Lower leg skin (tissue), 4 donors: ENCODE data around the gene ZSWIM6. TPM values are rescaled to one million over a fixed set of nuclear protein-coding genes. Genes with fewer than 3 reads are reported as not detected.

ENCODE experiments used
- DNase-seq, 2 donors: peaks; one replicate each; pipeline ENCODE4 v3.0.0-alpha.2; 2019; ENCODE audit warnings: low spot score in 2 of 2
- H3K4me3 ChIP-seq: fragments of 200-600 bp; sonication (generic); 2 replicates; pipeline ENCODE4 v1.5.1; 2017; ENCODE audit warnings: mild to moderate bottlenecking, low read depth; ENCODE audit not compliant: poor library complexity, severe bottlenecking
- POLR2A ChIP-seq, 2 donors: fragments of 450-650 bp; IDR thresholded peaks; one replicate each; pipeline ENCODE4 v1.6.1; 2016 to 2017; ENCODE audit warnings: antibody characterized with exemption in 2 of 2, mild to moderate bottlenecking in 1 of 2, moderate library complexity in 1 of 2
- WGBS, 2 donors: methylation state at CpG; one replicate each; pipeline ENCODE4 v1.1.5; 2018; 5-methylcytosine and 5-hydroxymethylcytosine counted together
- intact Hi-C: fragments of 100-400 bp; cut with DNase I; formaldehyde crosslinking; loops from one replicate; pipeline ENCODE4 v1.15.0; 2023; ENCODE audit warnings: low total_unique reads
- total RNA-seq, 4 donors: library from RNA; depleted of rRNA; stranded (reverse); fragments of >200 nt; gene quantifications; one replicate each; pipeline ENCODE4 v1.1.0, GENCODE V29; 2016
- TF ChIP-seq, protein P1 (sequence below), 3 donors: fragments of 450-650 bp; IDR thresholded peaks; one replicate each; pipeline ENCODE4 v1.5.1; 2016; ENCODE audit warnings: antibody characterized with exemption in 3 of 3, mild to moderate bottlenecking in 3 of 3, moderate library complexity in 2 of 3

The ZSWIM6 gene
- total RNA-seq, 4 donors from 2014 or later = 7.1 to 8.7 (median 8.1) TPM

DNA sequence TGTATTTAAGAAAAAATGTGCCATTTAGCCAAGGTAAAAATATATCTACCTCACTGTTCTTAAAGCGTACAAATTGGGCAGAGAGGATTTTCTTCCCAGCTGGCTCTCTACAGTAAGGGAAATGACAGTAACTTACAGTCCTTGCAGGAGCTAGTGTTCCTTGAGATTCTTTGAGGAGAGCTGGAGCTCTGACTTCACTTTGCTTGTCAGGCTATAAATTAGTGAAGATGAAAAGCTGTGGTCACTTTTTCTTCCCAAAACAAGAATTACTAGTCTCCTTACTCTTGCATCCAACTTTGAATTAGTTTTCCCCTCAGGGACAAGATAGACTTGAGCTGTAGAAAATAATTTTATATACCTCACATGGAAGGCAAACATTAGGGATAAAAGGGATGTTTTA lies 129.9 kb downstream of the ZSWIM6 start:
- TF ChIP-seq, protein P1, sequence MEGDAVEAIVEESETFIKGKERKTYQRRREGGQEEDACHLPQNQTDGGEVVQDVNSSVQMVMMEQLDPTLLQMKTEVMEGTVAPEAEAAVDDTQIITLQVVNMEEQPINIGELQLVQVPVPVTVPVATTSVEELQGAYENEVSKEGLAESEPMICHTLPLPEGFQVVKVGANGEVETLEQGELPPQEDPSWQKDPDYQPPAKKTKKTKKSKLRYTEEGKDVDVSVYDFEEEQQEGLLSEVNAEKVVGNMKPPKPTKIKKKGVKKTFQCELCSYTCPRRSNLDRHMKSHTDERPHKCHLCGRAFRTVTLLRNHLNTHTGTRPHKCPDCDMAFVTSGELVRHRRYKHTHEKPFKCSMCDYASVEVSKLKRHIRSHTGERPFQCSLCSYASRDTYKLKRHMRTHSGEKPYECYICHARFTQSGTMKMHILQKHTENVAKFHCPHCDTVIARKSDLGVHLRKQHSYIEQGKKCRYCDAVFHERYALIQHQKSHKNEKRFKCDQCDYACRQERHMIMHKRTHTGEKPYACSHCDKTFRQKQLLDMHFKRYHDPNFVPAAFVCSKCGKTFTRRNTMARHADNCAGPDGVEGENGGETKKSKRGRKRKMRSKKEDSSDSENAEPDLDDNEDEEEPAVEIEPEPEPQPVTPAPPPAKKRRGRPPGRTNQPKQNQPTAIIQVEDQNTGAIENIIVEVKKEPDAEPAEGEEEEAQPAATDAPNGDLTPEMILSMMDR (IDR thresholded peaks at IDR 0.05) = no peak
- 71 to 87% methylated on average over 1 of the region's 1 CpG for WGBS, 2 donors
- intact Hi-C loops = no loop called here
- no peak overlapping the region for H3K4me3 ChIP-seq
- DNase-seq = no peak

DNA sequence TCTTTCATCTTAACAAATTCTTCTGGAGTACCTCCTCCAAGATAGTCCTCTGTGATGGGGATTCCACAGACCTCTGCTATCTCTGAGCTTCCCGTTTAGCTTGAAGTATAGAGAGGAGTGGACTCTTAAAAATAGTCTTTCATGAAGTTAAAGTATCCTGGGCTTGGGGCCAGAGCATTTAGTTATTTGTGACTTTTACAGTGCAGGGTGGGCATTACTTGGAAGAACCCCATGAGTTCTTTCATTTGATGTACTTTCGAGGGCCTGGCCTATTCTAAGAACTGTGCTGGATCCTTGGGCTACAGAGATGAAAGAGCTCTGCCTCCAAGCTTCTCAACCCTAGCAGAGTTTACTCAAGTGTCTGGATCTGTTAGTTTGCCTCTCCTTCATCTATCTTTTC lies 131.5 kb downstream of the ZSWIM6 start:
- DNase-seq = no peak
- H3K4me3 ChIP-seq = no peak overlapping the region
- intact Hi-C loops = no loop called here
- TF ChIP-seq POLR2A (IDR thresholded peaks at IDR 0.05) = no peak
- TF ChIP-seq, protein P1 (IDR thresholded peaks at IDR 0.05) = no peak
- WGBS, 2 donors = 55 to 94% methylated on average over 2 of the region's 2 CpGs

DNA sequence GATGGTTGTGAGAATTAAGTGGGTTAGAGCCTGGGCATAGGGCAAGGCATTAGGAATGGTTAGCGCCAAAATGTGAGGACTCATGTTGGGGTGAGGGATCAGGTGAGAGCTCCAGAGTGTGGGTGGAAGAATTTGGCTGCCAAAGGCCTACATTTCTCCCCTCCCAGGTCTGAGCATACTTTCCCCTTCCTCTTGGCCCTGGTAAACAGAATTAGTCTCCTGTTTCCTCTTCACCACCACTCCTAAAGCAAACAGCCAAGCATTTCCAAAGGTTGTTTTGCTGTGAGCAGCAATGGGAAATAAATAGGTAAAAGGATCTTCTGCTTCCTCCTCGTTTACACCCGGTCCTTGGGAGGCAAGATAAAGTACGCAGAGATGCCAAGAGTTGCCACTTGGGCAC lies 132.5 kb downstream of the ZSWIM6 start:
- TF ChIP-seq, protein P1 (IDR thresholded peaks at IDR 0.05) = no peak
- TF ChIP-seq POLR2A (IDR thresholded peaks at IDR 0.05) = no peak
- no peak for DNase-seq
- intact Hi-C loops = no loop called here
- WGBS, 2 donors = 78 to 79% methylated on average over 4 of the region's 4 CpGs
- no peak overlapping the region for H3K4me3 ChIP-seq

DNA sequence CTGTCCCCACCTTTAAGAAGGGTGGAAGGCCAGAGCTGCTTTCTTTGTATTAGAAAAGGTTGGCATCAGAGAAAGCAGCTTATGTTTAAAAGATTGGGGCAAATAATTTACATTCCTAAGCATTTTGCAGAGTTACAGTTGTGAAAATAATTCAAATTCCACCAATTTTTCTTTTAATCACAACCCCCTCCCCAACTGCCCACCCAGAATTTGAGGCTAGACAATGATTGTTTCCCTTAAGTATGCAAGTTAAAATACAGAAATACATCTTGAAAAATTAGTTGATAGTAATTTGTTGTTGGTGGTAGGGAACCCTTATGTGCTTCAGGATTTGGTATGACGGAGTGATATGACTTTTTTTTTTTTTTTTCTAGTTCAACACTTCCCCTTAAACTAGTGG lies 133.0 kb downstream of the ZSWIM6 start:
- WGBS, 2 donors = 90 to 92% methylated on average over 1 of the region's 1 CpG
- intact Hi-C loops = no loop called here
- no peak overlapping the region for H3K4me3 ChIP-seq
- TF ChIP-seq POLR2A (IDR thresholded peaks at IDR 0.05) = no peak
- TF ChIP-seq, protein P1 (IDR thresholded peaks at IDR 0.05) = no peak
- no peak for DNase-seq

DNA sequence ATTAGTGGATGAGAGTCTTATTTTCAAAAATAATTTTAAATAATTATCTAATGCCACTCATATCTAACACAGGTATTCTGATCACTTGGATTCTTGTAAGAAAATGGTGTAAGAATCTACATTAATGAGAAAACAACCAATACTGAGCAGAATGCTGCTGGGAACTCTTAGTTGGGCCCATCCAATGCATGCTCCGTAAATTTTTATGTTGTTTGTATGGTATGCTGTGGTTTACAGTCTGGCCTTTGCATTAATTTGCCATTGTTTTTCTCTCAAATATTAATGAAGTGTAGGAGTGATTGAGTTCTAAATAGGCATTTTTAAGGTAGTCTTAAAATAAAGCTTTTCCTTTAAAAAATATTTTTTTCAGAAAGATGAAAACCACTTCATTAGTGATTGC lies 133.4 kb downstream of the ZSWIM6 start:
- intact Hi-C loops = no loop called here

DNA sequence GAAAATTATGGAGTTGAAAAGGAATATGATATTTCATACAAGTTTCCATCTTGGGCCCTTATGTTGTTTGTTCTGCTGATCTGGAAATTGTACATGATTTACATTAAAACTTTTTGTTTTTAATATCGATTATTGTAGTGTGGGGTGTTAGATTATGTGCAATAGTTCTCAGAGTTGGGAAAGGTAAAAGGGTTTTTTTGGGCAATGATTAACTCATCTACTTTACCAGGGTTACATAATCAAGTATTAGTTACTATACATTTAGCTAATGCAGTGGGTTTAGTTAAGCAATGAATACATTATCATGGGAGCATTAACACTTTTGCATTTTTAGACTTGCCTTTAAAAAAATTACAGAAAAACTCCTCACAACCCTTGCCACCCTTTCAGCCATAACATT lies 134.0 kb downstream of the ZSWIM6 start:
- DNase-seq = no peak
- intact Hi-C loops = no loop called here
- TF ChIP-seq, protein P1 (IDR thresholded peaks at IDR 0.05) = no peak
- no peak for TF ChIP-seq POLR2A (IDR thresholded peaks at IDR 0.05)
- 72 to 92% methylated on average over 1 of the region's 1 CpG for WGBS, 2 donors
- no peak overlapping the region for H3K4me3 ChIP-seq

More for the DNA sequence above, 133.4 kb downstream of the ZSWIM6 start:
- 97 to 98% methylated on average over 1 of the region's 1 CpG for WGBS, 2 donors
- TF ChIP-seq, protein P1 (IDR thresholded peaks at IDR 0.05) = no peak
- no peak for TF ChIP-seq POLR2A (IDR thresholded peaks at IDR 0.05)
- DNase-seq = no peak
- no peak overlapping the region for H3K4me3 ChIP-seq
